Smooth muscle cell (in vitro differentiated cells): ENCODE results near the gene STEEP1. TPM values are rescaled to one million over a fixed set of nuclear protein-coding genes. Genes with fewer than 3 reads are reported as not detected.

Source experiments
- DNase-seq: peaks from one replicate; lab custom pipeline; 2025; ENCODE audit not compliant: unreplicated experiment; lab: John Stamatoyannopoulos, UW
- H2AFZ ChIP-seq: fragments of 200-600 bp; sonication (generic); 2 replicates; pipeline ENCODE4 v1.6.0; 2016; ENCODE audit warnings: antibody characterized with exemption, low read depth, mild to moderate bottlenecking
- H3F3A ChIP-seq: fragments of 200-600 bp; sonication (generic); 2 replicates; pipeline ENCODE4 v1.6.0; 2017; ENCODE audit warnings: antibody characterized with exemption, low read depth
- H3K27ac ChIP-seq: fragments of 200-600 bp; sonication (generic); 2 replicates; pipeline ENCODE4 v1.5.1; 2016; ENCODE audit warnings: low read depth, mild to moderate bottlenecking
- H3K27me3 ChIP-seq: fragments of 200-600 bp; sonication (generic); 2 replicates; pipeline ENCODE4 v1.6.1; 2016; ENCODE audit warnings: low read depth, mild to moderate bottlenecking
- H3K36me3 ChIP-seq: fragments of 200-600 bp; sonication (generic); 2 replicates; pipeline ENCODE4 v1.5.1; 2016; ENCODE audit warnings: low read depth
- H3K4me1 ChIP-seq: fragments of 200-600 bp; sonication (generic); 2 replicates; pipeline ENCODE4 v1.5.1; 2016; ENCODE audit warnings: low read depth
- H3K4me2 ChIP-seq: fragments of 200-600 bp; sonication (generic); 2 replicates; pipeline ENCODE4 v1.6.0; 2016; ENCODE audit warnings: mild to moderate bottlenecking
- H3K4me3 ChIP-seq: fragments of 200-600 bp; sonication (generic); 2 replicates; pipeline ENCODE4 v1.5.1; 2016; ENCODE audit warnings: mild to moderate bottlenecking
- H3K79me2 ChIP-seq: fragments of 200-600 bp; sonication (generic); 2 replicates; pipeline ENCODE4 v1.6.0; 2016; ENCODE audit warnings: low read depth, mild to moderate bottlenecking
- H3K9ac ChIP-seq: fragments of 200-600 bp; sonication (generic); 2 replicates; pipeline ENCODE4 v1.6.0; 2016; ENCODE audit warnings: low read depth
- H3K9me3 ChIP-seq: fragments of 200-600 bp; sonication (generic); replicated peaks from 2 replicates; pipeline ENCODE4 v1.5.1; 2016; ENCODE audit warnings: low read depth
- H4K20me1 ChIP-seq: fragments of 200-600 bp; sonication (generic); 2 replicates; pipeline ENCODE4 v1.6.0; 2016; ENCODE audit warnings: low read depth
- CTCF ChIP-seq: fragments of 200-600 bp; sonication (generic); IDR thresholded peaks from 2 replicates; pipeline ENCODE4 v1.5.1; 2017; ENCODE audit warnings: borderline replicate concordance, mild to moderate bottlenecking, antibody characterized with exemption; ENCODE audit not compliant: insufficient read depth, poor library complexity, severe bottlenecking
- WGBS: methylation state at CpG from one replicate; pipeline ENCODE4 v1.1.7; 2016; ENCODE audit warnings: low lambda C conversion rate; 5-methylcytosine and 5-hydroxymethylcytosine counted together
- polyA plus RNA-seq: library from polyadenylated mRNA; unstranded; fragments of >200 nt; fragmentation: Nextera tagmentation; extraction: Ambion mirVana; gene quantifications from 2 replicates; pipeline ENCODE4 v1.2.1, GENCODE V29; 2016
- total RNA-seq: library from RNA; depleted of rRNA; stranded (reverse); fragments of >200 nt; gene quantifications from 2 replicates; pipeline ENCODE4 v1.2.3, GENCODE V29; 2014

STEEP1 gene
- total and polyA plus RNA-seq, 2 experiments from 2014 or later = 9.8 to 20.6 TPM

GRCh38 chrX:119589810-119590209 lies 24.6 kb upstream of the STEEP1 start:
- Histone ChIP-seq H4K20me1 (no peaks in the 10 kb centered on the region), H3K27me3 (no peaks in the 10 kb centered on the region), H3F3A (no peaks in the 10 kb centered on the region), H3K36me3 (peaks cover 3% of the 10 kb centered on the region), H3K4me2 (no peak overlapping the region), H3K27ac (no peak overlapping the region), H2AFZ (no peak overlapping the region), H3K4me3 (no peak overlapping the region), H3K9me3 (no peaks in the 10 kb centered on the region), H3K4me1 (no peaks in the 10 kb centered on the region), H3K79me2 (no peaks in the 10 kb centered on the region), H3K9ac (no peak overlapping the region)
- DNase-seq = no peak
- TF ChIP-seq CTCF = no peak
- 89% methylated on average over 5 of the region's 5 CpGs for WGBS

- no peak overlapping the region for H3K27ac ChIP-seq
- H3K4me1 ChIP-seq = no peaks in the 10 kb centered on the region
- H3K9ac ChIP-seq = no peak overlapping the region
- TF ChIP-seq CTCF = no peak
- WGBS = 80% methylated on average over 2 of the region's 2 CpGs
- no peak overlapping the region for H3K4me2 ChIP-seq
- H4K20me1 ChIP-seq = no peaks in the 10 kb centered on the region
- H3K79me2 ChIP-seq = no peaks in the 10 kb centered on the region
- H3K4me3 ChIP-seq = no peak overlapping the region
- no peak overlapping the region for H2AFZ ChIP-seq
- H3F3A ChIP-seq = no peaks in the 10 kb centered on the region
- DNase-seq = no peak
- no peaks in the 10 kb centered on the region for H3K36me3 ChIP-seq
- no peaks in the 10 kb centered on the region for H3K9me3 ChIP-seq
- no peaks in the 10 kb centered on the region for H3K27me3 ChIP-seq
Observed at GRCh38 chrX:119583431-119584059, 18.3 kb upstream of the STEEP1 start.

GRCh38 chrX:119579414-119579813 lies 14.2 kb upstream of the STEEP1 start:
- H3K4me2 ChIP-seq = no peak overlapping the region

More at GRCh38 chrX:119579414-119579813, 14.2 kb upstream of the STEEP1 start:
- H3K9ac ChIP-seq = no peak overlapping the region
- no peaks in the 10 kb centered on the region for H3K27me3 ChIP-seq
- H4K20me1 ChIP-seq = peaks cover 6% of the 10 kb centered on the region
- no peaks in the 10 kb centered on the region for H3K9me3 ChIP-seq
- no peaks in the 10 kb centered on the region for H3K36me3 ChIP-seq
- no peak for TF ChIP-seq CTCF
- no peak overlapping the region for H2AFZ ChIP-seq
- DNase-seq = no peak
- H3F3A ChIP-seq = no peaks in the 10 kb centered on the region
- H3K79me2 ChIP-seq = peaks cover 16% of the 10 kb centered on the region
- peaks cover 7% of the 10 kb centered on the region for H3K4me1 ChIP-seq
- no peak overlapping the region for H3K4me3 ChIP-seq
- no peak overlapping the region for H3K27ac ChIP-seq
